ENCODE measurements around the gene PCBP3.

- TF ChIP-seq, protein P1, sequence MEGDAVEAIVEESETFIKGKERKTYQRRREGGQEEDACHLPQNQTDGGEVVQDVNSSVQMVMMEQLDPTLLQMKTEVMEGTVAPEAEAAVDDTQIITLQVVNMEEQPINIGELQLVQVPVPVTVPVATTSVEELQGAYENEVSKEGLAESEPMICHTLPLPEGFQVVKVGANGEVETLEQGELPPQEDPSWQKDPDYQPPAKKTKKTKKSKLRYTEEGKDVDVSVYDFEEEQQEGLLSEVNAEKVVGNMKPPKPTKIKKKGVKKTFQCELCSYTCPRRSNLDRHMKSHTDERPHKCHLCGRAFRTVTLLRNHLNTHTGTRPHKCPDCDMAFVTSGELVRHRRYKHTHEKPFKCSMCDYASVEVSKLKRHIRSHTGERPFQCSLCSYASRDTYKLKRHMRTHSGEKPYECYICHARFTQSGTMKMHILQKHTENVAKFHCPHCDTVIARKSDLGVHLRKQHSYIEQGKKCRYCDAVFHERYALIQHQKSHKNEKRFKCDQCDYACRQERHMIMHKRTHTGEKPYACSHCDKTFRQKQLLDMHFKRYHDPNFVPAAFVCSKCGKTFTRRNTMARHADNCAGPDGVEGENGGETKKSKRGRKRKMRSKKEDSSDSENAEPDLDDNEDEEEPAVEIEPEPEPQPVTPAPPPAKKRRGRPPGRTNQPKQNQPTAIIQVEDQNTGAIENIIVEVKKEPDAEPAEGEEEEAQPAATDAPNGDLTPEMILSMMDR (IDR thresholded peaks at IDR 0.05): no peak
- TF ChIP-seq POLR2AphosphoS5 (IDR thresholded peaks at IDR 0.05; ENCODE audit: low read depth, low read length) (no peak), REST (IDR thresholded peaks at IDR 0.05; ENCODE audit: insufficient read depth in 1 of 2, low read depth in 2 of 2, low read length in 1 of 2) (no peak)
These were observed 340.1 kb downstream of the PCBP3 start for GRCh38 chr21:45983649-45983965.

All from Panc1 (cell line).